ENCODE measurements around the gene KLK3. TPM values are rescaled to one million over a fixed set of nuclear protein-coding genes. Genes with fewer than 3 reads are reported as not detected.

Gene KLK3
- not detected for total RNA-seq

DNA sequence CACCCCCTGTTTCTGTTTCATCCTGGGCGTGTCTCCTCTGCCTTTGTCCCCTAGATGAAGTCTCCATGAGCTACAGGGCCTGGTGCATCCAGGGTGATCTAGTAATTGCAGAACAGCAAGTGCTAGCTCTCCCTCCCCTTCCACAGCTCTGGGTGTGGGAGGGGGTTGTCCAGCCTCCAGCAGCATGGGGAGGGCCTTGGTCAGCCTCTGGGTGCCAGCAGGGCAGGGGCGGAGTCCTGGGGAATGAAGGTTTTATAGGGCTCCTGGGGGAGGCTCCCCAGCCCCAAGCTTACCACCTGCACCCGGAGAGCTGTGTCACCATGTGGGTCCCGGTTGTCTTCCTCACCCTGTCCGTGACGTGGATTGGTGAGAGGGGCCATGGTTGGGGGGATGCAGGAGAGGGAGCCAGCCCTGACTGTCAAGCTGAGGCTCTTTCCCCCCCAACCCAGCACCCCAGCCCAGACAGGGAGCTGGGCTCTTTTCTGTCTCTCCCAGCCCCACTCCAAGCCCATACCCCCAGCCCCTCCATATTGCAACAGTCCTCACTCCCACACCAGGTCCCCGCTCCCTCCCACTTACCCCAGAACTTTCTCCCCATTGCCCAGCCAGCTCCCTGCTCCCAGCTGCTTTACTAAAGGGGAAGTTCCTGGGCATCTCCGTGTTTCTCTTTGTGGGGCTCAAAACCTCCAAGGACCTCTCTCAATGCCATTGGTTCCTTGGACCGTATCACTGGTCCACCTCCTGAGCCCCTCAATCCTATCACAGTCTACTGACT, at the start of gene KLK3:
KLK3 (plus strand) TSS at position 280 of the 775 bp plus-strand sequence; CDS start at position 321, 41 bp downstream.
- TF ChIP-seq, protein P1, sequence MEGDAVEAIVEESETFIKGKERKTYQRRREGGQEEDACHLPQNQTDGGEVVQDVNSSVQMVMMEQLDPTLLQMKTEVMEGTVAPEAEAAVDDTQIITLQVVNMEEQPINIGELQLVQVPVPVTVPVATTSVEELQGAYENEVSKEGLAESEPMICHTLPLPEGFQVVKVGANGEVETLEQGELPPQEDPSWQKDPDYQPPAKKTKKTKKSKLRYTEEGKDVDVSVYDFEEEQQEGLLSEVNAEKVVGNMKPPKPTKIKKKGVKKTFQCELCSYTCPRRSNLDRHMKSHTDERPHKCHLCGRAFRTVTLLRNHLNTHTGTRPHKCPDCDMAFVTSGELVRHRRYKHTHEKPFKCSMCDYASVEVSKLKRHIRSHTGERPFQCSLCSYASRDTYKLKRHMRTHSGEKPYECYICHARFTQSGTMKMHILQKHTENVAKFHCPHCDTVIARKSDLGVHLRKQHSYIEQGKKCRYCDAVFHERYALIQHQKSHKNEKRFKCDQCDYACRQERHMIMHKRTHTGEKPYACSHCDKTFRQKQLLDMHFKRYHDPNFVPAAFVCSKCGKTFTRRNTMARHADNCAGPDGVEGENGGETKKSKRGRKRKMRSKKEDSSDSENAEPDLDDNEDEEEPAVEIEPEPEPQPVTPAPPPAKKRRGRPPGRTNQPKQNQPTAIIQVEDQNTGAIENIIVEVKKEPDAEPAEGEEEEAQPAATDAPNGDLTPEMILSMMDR (IDR thresholded peaks at IDR 0.05; ENCODE audit: low read depth), result no peak

DNA sequence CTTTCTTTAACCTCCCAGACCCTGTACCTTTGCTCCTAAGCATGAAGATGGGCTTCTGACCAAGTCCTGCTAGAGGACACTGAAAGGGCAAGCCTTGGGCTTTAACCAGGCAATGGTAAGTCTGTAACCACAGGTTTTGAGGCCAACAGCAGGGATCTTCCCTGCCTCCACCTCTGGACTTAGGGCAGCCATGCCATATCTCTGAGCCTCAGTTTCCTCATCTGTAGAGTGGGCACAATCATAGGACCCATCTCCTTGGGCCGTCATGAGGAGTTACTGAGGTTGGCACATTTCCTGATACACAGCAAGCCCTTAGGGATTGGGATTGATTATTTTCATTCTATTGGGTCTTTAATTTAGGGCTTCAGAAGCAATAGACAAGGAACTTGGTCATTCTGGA, 45.9 kb upstream of the KLK3 start:
- TF ChIP-seq, protein P1 (IDR thresholded peaks at IDR 0.05; ENCODE audit: low read depth), result no peak

DNA sequence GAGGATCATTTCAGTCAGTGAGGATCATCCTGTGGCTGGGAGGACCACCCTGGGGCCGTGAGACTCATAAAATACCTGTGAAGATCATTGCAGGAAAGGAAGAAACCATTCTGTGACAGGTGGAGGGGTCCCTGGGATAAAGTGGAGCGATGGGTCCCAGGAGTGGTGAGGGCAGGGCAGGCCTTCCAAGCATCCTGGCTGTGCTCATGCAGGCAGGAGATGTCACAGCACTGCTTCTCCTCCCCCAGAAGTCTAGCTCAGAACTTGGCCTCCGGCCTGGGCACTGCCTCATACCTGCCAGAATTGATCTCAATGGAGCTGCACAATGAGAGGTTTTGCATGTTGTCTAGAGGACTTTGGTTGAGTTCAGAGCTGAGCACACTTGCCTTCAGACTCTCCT, 42.2 kb upstream of the KLK3 start:
- TF ChIP-seq, protein P1 (IDR thresholded peaks at IDR 0.05; ENCODE audit: low read depth), result no peak

- TF ChIP-seq, protein P1 (IDR thresholded peaks at IDR 0.05; ENCODE audit: low read depth), result no peak
Measured at GRCh38 chr19:50814883-50815282, 39.8 kb upstream of the KLK3 start.

- TF ChIP-seq, protein P1 (IDR thresholded peaks at IDR 0.05; ENCODE audit: low read depth), result no peak
Measured at GRCh38 chr19:50815439-50815838, 39.3 kb upstream of the KLK3 start.

DNA sequence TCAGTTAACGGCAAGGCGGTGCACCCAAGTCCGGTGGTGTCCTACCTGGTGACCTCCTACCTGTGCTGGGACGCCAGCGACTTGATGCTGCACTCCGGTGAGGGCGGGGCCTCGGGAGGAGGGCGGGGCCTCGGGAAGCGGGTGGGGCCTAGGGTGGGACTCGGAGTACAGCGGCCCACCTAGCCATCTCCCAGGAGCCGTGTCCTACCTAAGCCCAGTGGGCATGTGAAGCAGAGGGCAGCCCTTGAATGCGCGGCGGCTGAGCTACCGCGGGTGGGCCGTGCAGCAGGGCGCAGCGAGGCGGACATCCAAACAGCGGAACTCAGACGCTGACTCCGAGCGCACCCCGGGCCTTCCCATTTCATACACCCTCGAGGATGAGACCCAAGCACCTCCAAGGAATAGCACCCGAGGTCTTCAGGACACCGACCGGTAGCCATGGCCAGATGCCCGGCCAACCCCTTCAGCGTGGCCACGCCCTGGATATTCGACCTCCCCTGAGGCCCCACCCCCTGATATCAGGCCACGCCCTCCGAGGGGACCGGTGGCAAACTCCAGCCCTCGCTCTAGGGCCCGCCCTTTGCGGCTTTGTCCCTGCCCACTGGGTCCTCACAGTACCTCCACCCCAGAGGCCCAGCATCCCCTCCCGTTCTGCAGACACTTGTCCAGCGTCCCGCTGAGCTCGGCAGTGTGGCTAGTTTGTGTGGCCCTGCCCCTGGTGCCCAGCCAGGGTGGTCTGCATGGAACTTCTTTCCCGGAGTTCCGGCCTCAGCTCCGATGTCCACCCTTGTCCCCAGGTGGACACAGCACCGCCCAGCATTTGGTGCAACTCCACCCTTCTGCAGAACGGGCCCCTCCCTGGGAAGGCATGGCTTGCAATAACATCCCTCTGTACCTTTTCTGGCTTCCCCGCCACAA, 36.5 kb upstream of the KLK3 start:
- TF ChIP-seq, protein P1 (IDR thresholded peaks at IDR 0.05; ENCODE audit: low read depth), result no peak
